ENCODE results near the gene ERVW-1. TPM values are rescaled to one million over a fixed set of nuclear protein-coding genes. Genes with fewer than 3 reads are reported as not detected.
"Not testable (repeated sequence)": the region's sequence is repeated elsewhere in the genome, so short reads cannot be mapped to it uniquely, and the experiment has no call there.

Gene ERVW-1
- total RNA-seq, 1 donor from 2014 or later, result not detected

DNA sequence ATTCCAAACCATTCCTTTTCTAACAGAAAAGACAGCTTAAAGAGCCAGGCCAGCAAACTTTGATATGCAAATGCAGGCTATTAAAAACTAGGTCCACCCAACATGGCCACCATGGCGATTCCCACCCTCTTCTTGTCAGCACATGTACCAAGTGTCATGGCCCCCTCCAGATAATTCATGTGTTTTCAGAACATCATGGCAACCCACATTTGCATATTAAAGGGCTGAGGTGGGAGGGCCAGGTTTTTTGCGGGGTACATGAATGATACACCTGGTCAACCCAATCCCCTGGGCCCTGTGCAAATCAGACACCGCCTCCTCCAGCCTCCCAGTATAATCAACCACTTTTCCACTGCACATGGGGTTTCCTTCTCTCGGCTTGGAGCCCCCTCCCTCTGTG, 965 bp upstream of the ERVW-1 start:
- no peak for DNase-seq (ENCODE audit: low spot score)
- H3K36me3 Mint-ChIP-seq (ENCODE audit: low read depth), result no peaks in the 10 kb centered on the region
- no peak for TF ChIP-seq CTCF (IDR thresholded peaks at IDR 0.05)
- H3K4me1 Mint-ChIP-seq (ENCODE audit: low read depth), result no peaks in the 10 kb centered on the region
- no peak overlapping the region for H3K4me3 Mint-ChIP-seq (ENCODE audit: unreplicated experiment)
- H3K27me3 Mint-ChIP-seq (ENCODE audit: low read depth), result no peaks in the 10 kb centered on the region
- H3K9me3 Mint-ChIP-seq (ENCODE audit: low read depth), result no peaks in the 10 kb centered on the region
- no peak overlapping the region for H3K27ac Mint-ChIP-seq (ENCODE audit: unreplicated experiment)

DNA sequence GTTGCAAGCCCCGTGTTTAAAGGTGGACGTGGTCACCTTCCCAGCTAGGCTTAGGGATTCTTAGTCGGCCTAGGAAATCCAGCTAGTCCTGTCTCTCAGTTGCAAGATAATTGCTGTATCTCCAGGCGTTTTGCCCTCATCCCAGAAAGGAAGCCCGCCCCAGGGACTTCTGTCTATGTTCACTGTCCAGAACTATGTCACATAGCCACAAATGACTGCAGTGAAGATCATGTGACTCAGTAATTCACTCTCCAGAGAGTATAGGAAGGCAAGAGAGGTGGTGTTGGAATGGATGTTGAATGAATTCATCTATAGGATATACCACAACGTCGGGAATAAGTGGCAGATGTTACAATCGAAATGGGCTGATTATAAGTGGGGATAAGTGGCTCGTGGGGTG, 349 bp upstream of the ERVW-1 start:
- Mint-ChIP-seq H3K36me3 (ENCODE audit: low read depth) (no peaks in the 10 kb centered on the region), H3K27ac (ENCODE audit: unreplicated experiment) (no peak overlapping the region)

DNA sequence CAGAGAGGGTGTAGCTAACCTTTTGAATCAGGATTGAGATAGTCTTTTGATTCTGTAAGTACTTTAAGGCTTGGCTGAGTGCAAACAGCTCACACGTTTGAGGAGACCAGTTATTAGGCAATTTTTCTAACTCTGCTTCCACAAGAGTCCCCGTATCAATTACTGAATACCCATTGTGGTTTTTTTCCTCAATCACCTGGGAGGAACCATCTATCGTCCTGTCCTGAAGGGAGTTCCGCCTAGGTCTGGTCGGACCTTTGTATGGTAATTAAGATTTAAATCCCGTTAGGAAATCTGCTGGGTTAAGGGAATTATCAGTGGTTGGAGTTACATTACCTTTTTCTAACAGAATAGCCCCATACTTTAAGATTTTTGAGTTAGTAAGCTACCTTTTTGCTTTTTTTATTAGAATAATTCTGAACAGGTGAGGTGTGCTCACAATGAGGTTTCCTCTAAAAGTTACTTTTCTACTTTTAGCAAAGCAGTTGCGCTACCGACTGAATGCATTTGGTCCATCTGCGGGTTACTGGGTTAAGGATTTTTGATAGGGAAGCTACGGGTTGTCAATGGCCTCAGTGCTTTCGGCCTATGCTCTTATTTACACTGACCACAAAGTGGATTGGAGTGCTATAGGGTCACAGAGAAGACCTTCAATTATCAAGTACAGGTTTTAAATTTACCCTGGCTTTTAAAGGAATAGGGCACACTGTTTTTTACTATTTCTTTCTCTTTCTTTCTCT, 1.7 kb downstream of the ERVW-1 start:
- not testable (repeated sequence) for H3K4me1 Mint-ChIP-seq (ENCODE audit: low read depth); H3K36me3 Mint-ChIP-seq (ENCODE audit: low read depth); H3K9me3 Mint-ChIP-seq (ENCODE audit: low read depth); DNase-seq (ENCODE audit: low spot score); H3K27me3 Mint-ChIP-seq (ENCODE audit: low read depth); H3K4me3 Mint-ChIP-seq (ENCODE audit: unreplicated experiment); H3K27ac Mint-ChIP-seq (ENCODE audit: unreplicated experiment)

More for the DNA sequence above, 349 bp upstream of the ERVW-1 start:
- Mint-ChIP-seq H3K9me3 (ENCODE audit: low read depth) (no peaks in the 10 kb centered on the region), H3K27me3 (ENCODE audit: low read depth) (no peaks in the 10 kb centered on the region), H3K4me1 (ENCODE audit: low read depth) (no peaks in the 10 kb centered on the region), H3K4me3 (ENCODE audit: unreplicated experiment) (no peak overlapping the region)
- no peak for TF ChIP-seq CTCF (IDR thresholded peaks at IDR 0.05)
- no peak for DNase-seq (ENCODE audit: low spot score)

GRCh38 chr7:92475261-92475770, 2.4 kb downstream of the ERVW-1 start:
- H3K36me3 Mint-ChIP-seq (ENCODE audit: low read depth); H3K4me1 Mint-ChIP-seq (ENCODE audit: low read depth): not testable (repeated sequence)

GRCh38 chr7:92473989-92474388, 3.8 kb downstream of the ERVW-1 start:
- DNase-seq (ENCODE audit: low spot score); H3K4me1 Mint-ChIP-seq (ENCODE audit: low read depth); H3K27me3 Mint-ChIP-seq (ENCODE audit: low read depth); H3K9me3 Mint-ChIP-seq (ENCODE audit: low read depth); H3K4me3 Mint-ChIP-seq (ENCODE audit: unreplicated experiment); H3K36me3 Mint-ChIP-seq (ENCODE audit: low read depth); H3K27ac Mint-ChIP-seq (ENCODE audit: unreplicated experiment): not testable (repeated sequence)

More at GRCh38 chr7:92475261-92475770, 2.4 kb downstream of the ERVW-1 start:
- H3K27me3 Mint-ChIP-seq (ENCODE audit: low read depth); H3K9me3 Mint-ChIP-seq (ENCODE audit: low read depth); DNase-seq (ENCODE audit: low spot score); H3K4me3 Mint-ChIP-seq (ENCODE audit: unreplicated experiment); H3K27ac Mint-ChIP-seq (ENCODE audit: unreplicated experiment): not testable (repeated sequence)

- H3K4me1 Mint-ChIP-seq (ENCODE audit: low read depth); H3K27ac Mint-ChIP-seq (ENCODE audit: unreplicated experiment); DNase-seq (ENCODE audit: low spot score); H3K4me3 Mint-ChIP-seq (ENCODE audit: unreplicated experiment); H3K27me3 Mint-ChIP-seq (ENCODE audit: low read depth): not testable (repeated sequence)
- Mint-ChIP-seq H3K36me3 (ENCODE audit: low read depth) (peaks cover 11% of the 10 kb centered on the region), H3K9me3 (ENCODE audit: low read depth) (peaks cover 14% of the 10 kb centered on the region)
Observed at GRCh38 chr7:92468589-92468988, 9.2 kb downstream of the ERVW-1 start.

GRCh38 chr7:92466682-92467081, 11.1 kb downstream of the ERVW-1 start:
- DNase-seq (ENCODE audit: low spot score), result no peak
- Mint-ChIP-seq H3K36me3 (ENCODE audit: low read depth) (peaks cover 11% of the 10 kb centered on the region), H3K4me3 (ENCODE audit: unreplicated experiment) (no peak overlapping the region), H3K27me3 (ENCODE audit: low read depth) (no peaks in the 10 kb centered on the region), H3K27ac (ENCODE audit: unreplicated experiment) (no peak overlapping the region), H3K4me1 (ENCODE audit: low read depth) (peaks cover under 1% of the 10 kb centered on the region), H3K9me3 (ENCODE audit: low read depth) (peaks cover 14% of the 10 kb centered on the region)
- no peak for TF ChIP-seq CTCF (IDR thresholded peaks at IDR 0.05)

Measured in chondrocyte (in vitro differentiated cells).